Stimulated activated memory B cell treated with anti-CD40 and anti-IgM and Interleukin-4, amounts not matched to agents 10 μg/mL and 1 μg/mL and 100 μg/mL, for 72 hours (primary cell): Measurements from ENCODE around the gene ZNF853.
A peak's percentile ranks its signal among the peaks of the same experiment; 100 is the strongest.
"Not testable (repeated sequence)": the region's sequence is repeated elsewhere in the genome, so short reads cannot be mapped to it uniquely, and the experiment has no call there.

Source experiments
- ATAC-seq: fragments of 150-1000 bp; cut with Tn5 transposase; 2 replicates; pipeline ENCODE4 v1.10.0; 2021
- H3K27ac Mint-ChIP-seq: one replicate; pipeline ENCODE4 v1.8.0; 2022; ENCODE audit warnings: mild to moderate bottlenecking, mixed read lengths
- H3K27me3 Mint-ChIP-seq: one replicate; pipeline ENCODE4 v1.8.0; 2022; ENCODE audit warnings: mixed read lengths
- H3K36me3 Mint-ChIP-seq: one replicate; pipeline ENCODE4 v1.8.0; 2022; ENCODE audit warnings: mixed read lengths
- H3K4me1 Mint-ChIP-seq: one replicate; pipeline ENCODE4 v1.8.0; 2022; ENCODE audit warnings: mixed read lengths
- H3K4me3 Mint-ChIP-seq: one replicate; pipeline ENCODE4 v1.8.0; 2022; ENCODE audit warnings: mild to moderate bottlenecking, moderate library complexity, mixed read lengths
- H3K9me3 Mint-ChIP-seq: one replicate; pipeline ENCODE4 v1.8.0; 2022; ENCODE audit warnings: mixed read lengths

The ZNF853 gene

GRCh38 chr7:6614953-6615722, at the start of gene ZNF853:
TSS of gene ZNF853 (plus strand) at chr7:6615610. CDS start at chr7:6616175, 565 bp downstream.
- Mint-ChIP-seq H3K27ac (peak within 1 kb of the TSS; percentile 68), H3K4me1 (peaks cover 22% of the 10 kb centered on the region), H3K9me3 (no peaks in the 10 kb centered on the region), H3K4me3 (peak within 1 kb of the TSS; percentile 73), H3K36me3 (peaks cover 5% of the 10 kb centered on the region), H3K27me3 (peaks cover 8% of the 10 kb centered on the region)
- ATAC-seq: peak; percentile 62

GRCh38 chr7:6565655-6566054, 49.8 kb upstream of the ZNF853 start:
- H3K4me1 Mint-ChIP-seq: no peaks in the 10 kb centered on the region
- H3K27ac Mint-ChIP-seq: no peak overlapping the region
- no peak for ATAC-seq
- H3K4me3 Mint-ChIP-seq: no peak overlapping the region
- no peaks in the 10 kb centered on the region for H3K36me3 Mint-ChIP-seq
- H3K9me3 Mint-ChIP-seq: no peaks in the 10 kb centered on the region
- H3K27me3 Mint-ChIP-seq: peaks cover 21% of the 10 kb centered on the region

GRCh38 chr7:6567886-6568285, 47.5 kb upstream of the ZNF853 start:
- no peak for ATAC-seq
- H3K4me3 Mint-ChIP-seq: no peak overlapping the region
- no peaks in the 10 kb centered on the region for H3K9me3 Mint-ChIP-seq
- no peaks in the 10 kb centered on the region for H3K4me1 Mint-ChIP-seq
- H3K27me3 Mint-ChIP-seq: peaks cover 29% of the 10 kb centered on the region
- no peaks in the 10 kb centered on the region for H3K36me3 Mint-ChIP-seq
- no peak overlapping the region for H3K27ac Mint-ChIP-seq

GRCh38 chr7:6571160-6571779, 44.1 kb upstream of the ZNF853 start:
- Mint-ChIP-seq H3K4me1 (no peaks in the 10 kb centered on the region), H3K9me3 (no peaks in the 10 kb centered on the region), H3K4me3 (no peak overlapping the region), H3K36me3 (no peaks in the 10 kb centered on the region), H3K27ac (no peak overlapping the region), H3K27me3 (peaks cover 23% of the 10 kb centered on the region)
- peak; percentile 31 for ATAC-seq

GRCh38 chr7:6575281-6576023, 40.0 kb upstream of the ZNF853 start:
- no peak overlapping the region for H3K27ac Mint-ChIP-seq
- H3K4me1 Mint-ChIP-seq: peaks cover 24% of the 10 kb centered on the region
- peaks cover 10% of the 10 kb centered on the region for H3K27me3 Mint-ChIP-seq
- no peak overlapping the region for H3K4me3 Mint-ChIP-seq
- no peak for ATAC-seq
- H3K36me3 Mint-ChIP-seq: peaks cover 13% of the 10 kb centered on the region
- H3K9me3 Mint-ChIP-seq: no peaks in the 10 kb centered on the region

GRCh38 chr7:6576024-6576866, 39.2 kb upstream of the ZNF853 start:
- peaks cover 10% of the 10 kb centered on the region for H3K27me3 Mint-ChIP-seq
- H3K36me3 Mint-ChIP-seq: peaks cover 21% of the 10 kb centered on the region
- H3K27ac Mint-ChIP-seq: peak overlapping the region; percentile 91
- H3K4me1 Mint-ChIP-seq: peaks cover 32% of the 10 kb centered on the region
- peak overlapping the region; percentile 83 for H3K4me3 Mint-ChIP-seq
- no peaks in the 10 kb centered on the region for H3K9me3 Mint-ChIP-seq
- ATAC-seq: no peak

- peaks cover 28% of the 10 kb centered on the region for H3K36me3 Mint-ChIP-seq
- peak overlapping the region; percentile 91 for H3K27ac Mint-ChIP-seq
- H3K27me3 Mint-ChIP-seq, ATAC-seq, H3K9me3 Mint-ChIP-seq: not testable (repeated sequence)
- peaks cover 39% of the 10 kb centered on the region for H3K4me1 Mint-ChIP-seq
- peak overlapping the region; percentile 92 for H3K4me3 Mint-ChIP-seq
Observed at GRCh38 chr7:6576867-6577368, 38.5 kb upstream of the ZNF853 start.

GRCh38 chr7:6577369-6578113, 37.9 kb upstream of the ZNF853 start, which contains the start of gene ZDHHC4:
TSS of gene ZDHHC4 (plus strand) at chr7:6577454. CDS start at chr7:6580562, 3,108 bp downstream.
- H3K4me1 Mint-ChIP-seq: peaks cover 43% of the 10 kb centered on the region
- H3K36me3 Mint-ChIP-seq: peaks cover 34% of the 10 kb centered on the region
- H3K9me3 Mint-ChIP-seq: no peaks in the 10 kb centered on the region
- H3K27me3 Mint-ChIP-seq: peaks cover 6% of the 10 kb centered on the region
- peak within 1 kb of the TSS; percentile 92 for H3K4me3 Mint-ChIP-seq
- peak; percentile 97 for ATAC-seq
- peak within 1 kb of the TSS; percentile 91 for H3K27ac Mint-ChIP-seq

GRCh38 chr7:6578114-6579084, 37.0 kb upstream of the ZNF853 start:
- H3K9me3 Mint-ChIP-seq: no peaks in the 10 kb centered on the region
- H3K27me3 Mint-ChIP-seq: no peaks in the 10 kb centered on the region
- H3K27ac Mint-ChIP-seq: peak overlapping the region; percentile 91
- ATAC-seq: no peak
- H3K36me3 Mint-ChIP-seq: peaks cover 38% of the 10 kb centered on the region
- peaks cover 43% of the 10 kb centered on the region for H3K4me1 Mint-ChIP-seq
- H3K4me3 Mint-ChIP-seq: peak overlapping the region; percentile 92

- no peak overlapping the region for H3K4me3 Mint-ChIP-seq
- no peaks in the 10 kb centered on the region for H3K9me3 Mint-ChIP-seq
- no peak for ATAC-seq
- no peaks in the 10 kb centered on the region for H3K27me3 Mint-ChIP-seq
- peak overlapping the region; percentile 91 for H3K27ac Mint-ChIP-seq
- H3K36me3 Mint-ChIP-seq: peaks cover 43% of the 10 kb centered on the region
- H3K4me1 Mint-ChIP-seq: peaks cover 43% of the 10 kb centered on the region
Observed at GRCh38 chr7:6579446-6579845, 36.0 kb upstream of the ZNF853 start.

GRCh38 chr7:6585746-6586432, 29.5 kb upstream of the ZNF853 start:
- ATAC-seq, H3K27me3 Mint-ChIP-seq, H3K27ac Mint-ChIP-seq, H3K4me3 Mint-ChIP-seq, H3K9me3 Mint-ChIP-seq: not testable (repeated sequence)
- Mint-ChIP-seq H3K36me3 (peaks cover 65% of the 10 kb centered on the region), H3K4me1 (peaks cover 32% of the 10 kb centered on the region)

GRCh38 chr7:6588566-6588965, 26.8 kb upstream of the ZNF853 start:
- Mint-ChIP-seq H3K9me3 (no peaks in the 10 kb centered on the region), H3K27me3 (no peaks in the 10 kb centered on the region), H3K36me3 (peaks cover 43% of the 10 kb centered on the region), H3K4me1 (peaks cover 27% of the 10 kb centered on the region), H3K27ac (peak overlapping the region; percentile 60), H3K4me3 (peak overlapping the region; percentile 38)
- ATAC-seq: no peak
